Endothelial cell of umbilical vein (primary cell): ENCODE results near the gene CSMD2. TPM values are rescaled to one million over a fixed set of nuclear protein-coding genes. Genes with fewer than 3 reads are reported as not detected.

Source experiments
- BruUV-seq: library from RNA; stranded (reverse); fragments of 400-500 nt; replicated peaks from 2 replicates; lab custom pipeline; 2021; lab: Mats Ljungman, UMichigan
- CTCF ChIA-PET: fragments of 300-600, 350-600 bp; sonication (Branson Sonifier 250); formaldehyde crosslinking; loops from one replicate; lab custom pipeline; 2021; ENCODE audit warnings: antibody characterized with exemption, inconsistent platforms; lab: Charles Lee
- POLR2A ChIA-PET: fragments of 300-600, 350-600 bp; sonication (Branson Sonifier 250); formaldehyde crosslinking; loops from one replicate; lab custom pipeline; 2021; ENCODE audit warnings: antibody characterized with exemption, inconsistent platforms; lab: Charles Lee
- DNase-seq: peaks from one replicate; pipeline ENCODE4 v3.0.0-alpha.2; 2011; ENCODE audit warnings: low read depth, low spot score
- FAIRE-seq: peaks from 2 replicates; lab custom pipeline; 2011; peaks lifted over from hg19 to GRCh38; lab: Jason Lieb, UNC
- H2AFZ ChIP-seq: 2 replicates; pipeline ENCODE4 v1.6.0; 2012; ENCODE audit warnings: low read depth, low read length, control low read depth, inconsistent platforms
- H3K27ac ChIP-seq: 2 replicates; pipeline ENCODE4 v1.5.1; 2011; ENCODE audit warnings: low read depth, mild to moderate bottlenecking, control low read depth, low read length, moderate library complexity; ENCODE audit not compliant: insufficient read depth
- H3K27me3 ChIP-seq, 2 experiments: 2 replicates each; pipeline versions ENCODE4 v1.6.0 to v1.6.1; 2011; ENCODE audit warnings: low read length in 2 of 2, mixed read lengths in 1 of 2; ENCODE audit not compliant: control insufficient read depth in 2 of 2, insufficient read depth in 2 of 2
- H3K36me3 ChIP-seq, 2 experiments: 2 replicates in 1 of 2; 3 replicates in 1 of 2; pipeline ENCODE4 v1.5.1; 2011; ENCODE audit warnings: low read length in 2 of 2, mild to moderate bottlenecking in 1 of 2, moderate library complexity in 1 of 2; ENCODE audit not compliant: control insufficient read depth in 2 of 2, insufficient read depth in 2 of 2; ENCODE audit errors: extremely low read depth in 1 of 2
- H3K4me1 ChIP-seq: 3 replicates; pipeline ENCODE4 v1.5.1; 2011; ENCODE audit warnings: mild to moderate bottlenecking, low read length; ENCODE audit not compliant: control insufficient read depth, insufficient read depth; ENCODE audit errors: extremely low read depth
- H3K4me2 ChIP-seq: 2 replicates; pipeline ENCODE4 v1.6.1; 2011; ENCODE audit warnings: low read length, control low read depth, mixed read lengths; ENCODE audit not compliant: insufficient read depth
- H3K4me3 ChIP-seq, 3 experiments: fragments of 200-600 bp in 1 of 3; sonication (generic), shearing (Covaris generic) in 1 of 3; replicated peaks in 1 of 3; 2 replicates each; pipeline ENCODE4 v1.5.1; 2011 to 2016; ENCODE audit warnings: control low read depth in 3 of 3, low read length in 3 of 3, mild to moderate bottlenecking in 2 of 3, inconsistent platforms in 1 of 3, low read depth in 1 of 3, moderate library complexity in 1 of 3; ENCODE audit not compliant: insufficient read depth in 1 of 3
- H3K79me2 ChIP-seq: 2 replicates; pipeline ENCODE4 v1.6.0; 2012; ENCODE audit warnings: low read length, inconsistent platforms; ENCODE audit not compliant: control insufficient read depth, insufficient read depth
- H3K9ac ChIP-seq: replicated peaks from 2 replicates; pipeline ENCODE3; 2011; ENCODE audit warnings: low read length, control low read depth; ENCODE audit not compliant: insufficient read depth; ENCODE audit errors: extremely low read depth
- H3K9me1 ChIP-seq: replicated peaks from 3 replicates; pipeline ENCODE4 v1.6.0; 2011; ENCODE audit warnings: mild to moderate bottlenecking, low read length; ENCODE audit not compliant: control insufficient read depth, insufficient read depth; ENCODE audit errors: extremely low read depth
- H3K9me3 ChIP-seq: replicated peaks from 2 replicates; pipeline ENCODE4 v1.5.1; 2012; ENCODE audit warnings: low read length, inconsistent platforms; ENCODE audit not compliant: control insufficient read depth, insufficient read depth
- H4K20me1 ChIP-seq: replicated peaks from 2 replicates; pipeline ENCODE3; 2011; ENCODE audit warnings: mild to moderate bottlenecking, low read length; ENCODE audit not compliant: control insufficient read depth, insufficient read depth; ENCODE audit errors: extremely low read depth
- FOS ChIP-seq: IDR thresholded peaks from 2 replicates; pipeline ENCODE4 v1.6.1; 2011; ENCODE audit warnings: mild to moderate bottlenecking, low read length, moderate library complexity, borderline replicate concordance; ENCODE audit not compliant: insufficient read depth
- GATA2 ChIP-seq: IDR thresholded peaks from 2 replicates; pipeline ENCODE4 v1.7.0; 2011; ENCODE audit warnings: low read depth, mild to moderate bottlenecking, moderate library complexity, mixed read lengths, low read length; ENCODE audit not compliant: insufficient read length, insufficient read depth
- JUN ChIP-seq: IDR thresholded peaks from 2 replicates; pipeline ENCODE4 v1.6.1; 2011; ENCODE audit warnings: borderline replicate concordance, low read depth; ENCODE audit not compliant: insufficient read length, insufficient read depth
- POLR2A ChIP-seq: IDR thresholded peaks from 2 replicates; pipeline ENCODE4 v1.6.1; 2012; ENCODE audit warnings: low read depth, mild to moderate bottlenecking, control low read depth, low read length
- POLR2AphosphoS5 ChIP-seq: IDR thresholded peaks from 2 replicates; pipeline ENCODE4 v1.6.1; 2012; ENCODE audit warnings: low read depth, mild to moderate bottlenecking, control low read depth, low read length, moderate library complexity; ENCODE audit not compliant: insufficient read depth
- dilution Hi-C: fragments of 300-500 bp; cut with MboI; formaldehyde crosslinking; loops from one replicate; pipeline ENCODE4 v1.15.0; 2019; ENCODE audit warnings: low sequenced_read_pairs; ENCODE audit not compliant: extremely low pct_ligation_motif_present
- intact Hi-C: fragments of 100-400 bp; cut with micrococcal nuclease; formaldehyde crosslinking; loops from one replicate; pipeline ENCODE4 v1.10.0; 2022
- polyA plus RNA-seq, 4 experiments: library from polyadenylated mRNA; depleted of rRNA in 3 of 4; stranded (reverse) in 3 of 4; unstranded in 1 of 4; fragments of >200 nt; gene quantifications; 2 replicates each; pipeline versions ENCODE4 v1.2.1 to v1.2.3, GENCODE V29; 2011 to 2012; ENCODE audit warnings: missing spikeins in 1 of 4
- total RNA-seq: library from RNA; stranded (reverse); gene quantifications from 2 replicates; pipeline ENCODE4 v1.2.3, GENCODE V29; 2021
- TF ChIP-seq, protein P1 (sequence below), 2 donors: IDR thresholded peaks; 1 replicate in 1 of 2; 2 replicates in 1 of 2; pipeline ENCODE4 v1.5.1; 2011; ENCODE audit warnings: low read length in 2 of 2, mild to moderate bottlenecking in 2 of 2, moderate library complexity in 2 of 2, control low read depth in 1 of 2, inconsistent platforms in 1 of 2, low read depth in 1 of 2; ENCODE audit not compliant: insufficient read depth in 1 of 2; ENCODE audit errors: extremely low read depth in 1 of 2

The CSMD2 gene
- total and polyA plus RNA-seq, 2 donors (not counting 3 experiments of a cell fraction or from before 2014, with no cell fraction given), result under 0.01 TPM; not detected in 1

GRCh38 chr1:33548721-33549120 lies 616.3 kb downstream of the CSMD2 start:
- Histone ChIP-seq H3K27ac (no peak overlapping the region), H3K4me2 (no peak overlapping the region), H3K36me3 (no peaks in the 10 kb centered on the region), H4K20me1 (no peaks in the 10 kb centered on the region), H2AFZ (no peak overlapping the region), H3K27me3 (no peaks in the 10 kb centered on the region), H3K4me3 (no peak overlapping the region), H3K79me2 (no peaks in the 10 kb centered on the region), H3K9me1 (no peaks in the 10 kb centered on the region), H3K9ac (no peak overlapping the region), H3K4me1 (no peaks in the 10 kb centered on the region), H3K9me3 (no peaks in the 10 kb centered on the region)
- dilution Hi-C loops, result no loop called here
- intact Hi-C loops, result no loop called here
- ChIA-PET POLR2A (no interaction called here), CTCF (no interaction called here)
- no TSS peak for BruUV-seq
- DNase-seq (no peak), FAIRE-seq (no peak)
- TF ChIP-seq POLR2A (no peak), JUN (no peak)

- BruUV-seq, result no TSS peak
- Histone ChIP-seq H2AFZ (no peak overlapping the region), H3K79me2 (no peaks in the 10 kb centered on the region), H3K4me1 (no peaks in the 10 kb centered on the region), H3K4me3 (no peak overlapping the region), H3K9ac (no peak overlapping the region), H3K9me3 (no peaks in the 10 kb centered on the region), H3K4me2 (no peak overlapping the region), H3K36me3 (no peaks in the 10 kb centered on the region), H4K20me1 (no peaks in the 10 kb centered on the region), H3K27me3 (no peaks in the 10 kb centered on the region), H3K9me1 (no peaks in the 10 kb centered on the region), H3K27ac (no peak overlapping the region)
- dilution Hi-C loops (no loop called here), intact Hi-C loops (no loop called here)
- no peak for DNase-seq
- no peak for TF ChIP-seq JUN
- TF ChIP-seq, protein P1, sequence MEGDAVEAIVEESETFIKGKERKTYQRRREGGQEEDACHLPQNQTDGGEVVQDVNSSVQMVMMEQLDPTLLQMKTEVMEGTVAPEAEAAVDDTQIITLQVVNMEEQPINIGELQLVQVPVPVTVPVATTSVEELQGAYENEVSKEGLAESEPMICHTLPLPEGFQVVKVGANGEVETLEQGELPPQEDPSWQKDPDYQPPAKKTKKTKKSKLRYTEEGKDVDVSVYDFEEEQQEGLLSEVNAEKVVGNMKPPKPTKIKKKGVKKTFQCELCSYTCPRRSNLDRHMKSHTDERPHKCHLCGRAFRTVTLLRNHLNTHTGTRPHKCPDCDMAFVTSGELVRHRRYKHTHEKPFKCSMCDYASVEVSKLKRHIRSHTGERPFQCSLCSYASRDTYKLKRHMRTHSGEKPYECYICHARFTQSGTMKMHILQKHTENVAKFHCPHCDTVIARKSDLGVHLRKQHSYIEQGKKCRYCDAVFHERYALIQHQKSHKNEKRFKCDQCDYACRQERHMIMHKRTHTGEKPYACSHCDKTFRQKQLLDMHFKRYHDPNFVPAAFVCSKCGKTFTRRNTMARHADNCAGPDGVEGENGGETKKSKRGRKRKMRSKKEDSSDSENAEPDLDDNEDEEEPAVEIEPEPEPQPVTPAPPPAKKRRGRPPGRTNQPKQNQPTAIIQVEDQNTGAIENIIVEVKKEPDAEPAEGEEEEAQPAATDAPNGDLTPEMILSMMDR (IDR thresholded peaks at IDR 0.05; ENCODE audit: extremely low read depth in 1 of 2, insufficient read depth in 1 of 2, low read depth in 1 of 2, low read length in 2 of 2), result no peak
- no peak for TF ChIP-seq POLR2AphosphoS5
- TF ChIP-seq FOS, result no peak
- TF ChIP-seq GATA2, result no peak
- CTCF ChIA-PET, result no interaction called here
- FAIRE-seq, result no peak
- POLR2A ChIA-PET, result no interaction called here
These were observed 616.7 kb downstream of the CSMD2 start for GRCh38 chr1:33548319-33548718.
